Stimulated activated naive CD4-positive, alpha-beta T cell (primary cell): ENCODE measurements around the gene IPCEF1.
"Not testable (repeated sequence)": the region's sequence is repeated elsewhere in the genome, so short reads cannot be mapped to it uniquely, and the experiment has no call there.

Source experiments
- DNase-seq, 6 experiments: peaks; one replicate each; lab custom pipeline; 2025; lab: John Stamatoyannopoulos, UW

Gene IPCEF1

GRCh38 chr6:154246723-154247118 lies 109.9 kb downstream of the IPCEF1 start:
- DNase-seq: peak in 1 of 6 experiments; percentile 23

DNA sequence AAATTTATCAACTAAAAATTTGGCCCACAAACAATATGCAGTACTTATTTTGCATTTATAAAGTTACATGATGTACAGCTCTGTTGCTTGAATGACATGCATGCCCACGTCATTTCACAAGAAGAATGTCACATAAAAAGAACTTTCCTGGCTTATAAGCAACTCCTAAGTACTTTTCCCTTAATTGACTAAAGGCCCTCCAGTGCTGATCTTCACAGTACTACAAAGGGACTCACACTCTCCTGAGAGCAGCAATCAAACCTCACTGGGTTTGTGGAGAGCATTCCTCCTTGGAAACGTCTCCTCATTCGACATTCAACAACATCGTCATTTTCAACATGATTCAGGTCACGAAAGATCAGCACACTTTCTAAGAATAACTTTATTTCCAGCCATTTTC lies 111.1 kb downstream of the IPCEF1 start:
- peak in 2 of 6 experiments; percentile 18 to 26 for DNase-seq

DNA sequence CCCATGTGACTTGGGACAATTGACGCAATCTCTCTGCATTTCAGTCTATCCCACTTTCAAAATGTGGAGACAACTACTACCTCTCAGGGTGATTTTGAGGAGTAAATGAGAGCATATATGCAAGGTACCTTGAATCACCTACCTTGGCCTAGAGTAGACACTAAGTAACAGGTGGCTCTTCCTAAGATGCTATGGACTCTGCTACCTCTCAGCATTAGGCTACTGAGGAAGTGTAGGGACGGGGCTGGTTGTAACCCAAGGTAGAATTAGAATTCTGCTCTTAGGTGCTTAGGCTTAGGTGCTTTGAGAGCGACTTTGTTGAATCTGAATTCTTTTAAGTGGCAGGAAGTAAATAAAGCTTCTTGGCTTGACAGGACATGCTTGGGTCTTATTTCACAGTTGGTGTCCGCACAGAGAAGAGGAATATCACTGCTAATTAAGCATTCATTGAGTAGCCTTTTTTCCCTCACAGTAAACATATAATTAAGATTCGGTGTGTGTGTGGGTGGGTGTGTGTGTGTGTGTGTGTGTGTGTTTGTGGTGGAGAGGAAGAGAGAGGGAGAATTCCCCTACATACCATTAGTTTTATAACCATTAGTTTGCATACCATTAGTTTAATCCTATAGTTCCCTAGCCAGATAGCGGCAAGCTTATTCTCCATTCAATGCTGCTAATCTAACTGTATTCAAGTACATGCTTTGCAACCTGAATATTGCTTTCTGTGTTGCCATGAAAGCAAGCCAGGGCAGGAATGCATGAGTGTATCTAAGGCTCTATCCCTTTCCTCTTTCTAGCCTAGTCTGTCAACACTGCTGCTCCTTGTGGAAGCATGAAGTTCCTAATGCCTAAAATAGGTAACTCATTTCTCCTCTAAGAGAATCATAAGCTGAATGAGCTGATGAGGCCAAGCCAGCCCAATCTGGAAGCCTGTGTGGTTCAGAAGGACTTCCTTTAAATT lies 112.5 kb downstream of the IPCEF1 start:
- no peak for DNase-seq

GRCh38 chr6:154242617-154243357 lies 113.8 kb downstream of the IPCEF1 start:
- no peak for DNase-seq

DNA sequence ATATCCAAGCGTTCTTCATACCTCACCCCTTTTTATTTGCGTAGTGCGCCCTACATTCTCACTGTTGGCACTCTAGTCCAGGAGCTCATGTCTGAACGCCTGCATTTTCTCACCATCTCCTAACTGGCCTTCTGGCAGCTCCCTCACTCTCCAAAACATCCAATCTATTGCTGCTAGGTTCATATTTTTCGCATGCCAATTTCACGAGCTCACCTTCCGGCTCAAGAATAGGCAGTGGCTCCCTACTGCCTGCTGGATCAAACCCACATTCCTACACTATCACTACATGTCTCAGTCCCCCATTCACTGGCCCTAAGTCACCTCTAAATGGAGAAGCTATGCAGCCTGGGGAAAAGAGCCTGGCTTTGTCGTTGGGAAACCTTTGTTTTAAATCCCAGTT lies 115.0 kb downstream of the IPCEF1 start:
- no peak for DNase-seq

DNA sequence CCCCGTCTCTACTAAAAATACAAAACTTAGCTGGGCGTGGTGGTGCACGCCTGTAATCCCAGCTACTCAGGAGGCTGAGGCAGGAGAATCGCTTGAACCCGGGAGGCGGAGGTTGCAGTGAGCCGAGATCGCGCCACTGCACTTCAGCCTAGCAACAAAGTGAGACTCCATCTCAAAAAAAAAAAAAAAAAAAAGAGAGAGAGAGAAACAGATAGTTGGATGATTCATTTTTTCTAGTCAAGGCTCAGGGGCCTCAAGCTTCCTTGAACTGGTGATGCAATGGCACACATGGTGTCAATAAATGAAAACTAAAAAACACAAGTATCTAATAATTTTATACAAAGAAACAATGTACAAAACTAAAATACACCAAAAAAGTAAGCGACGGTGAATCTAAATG lies 115.5 kb downstream of the IPCEF1 start:
- not testable (repeated sequence) for DNase-seq

GRCh38 chr6:154239392-154239791 lies 117.2 kb downstream of the IPCEF1 start:
- no peak for DNase-seq

- no peak for DNase-seq
Measured at GRCh38 chr6:154238831-154239230, 117.8 kb downstream of the IPCEF1 start.

- no peak for DNase-seq
Measured at GRCh38 chr6:154236646-154237301, 119.8 kb downstream of the IPCEF1 start.

GRCh38 chr6:154234019-154234772 lies 122.4 kb downstream of the IPCEF1 start:
- DNase-seq: no peak

DNA sequence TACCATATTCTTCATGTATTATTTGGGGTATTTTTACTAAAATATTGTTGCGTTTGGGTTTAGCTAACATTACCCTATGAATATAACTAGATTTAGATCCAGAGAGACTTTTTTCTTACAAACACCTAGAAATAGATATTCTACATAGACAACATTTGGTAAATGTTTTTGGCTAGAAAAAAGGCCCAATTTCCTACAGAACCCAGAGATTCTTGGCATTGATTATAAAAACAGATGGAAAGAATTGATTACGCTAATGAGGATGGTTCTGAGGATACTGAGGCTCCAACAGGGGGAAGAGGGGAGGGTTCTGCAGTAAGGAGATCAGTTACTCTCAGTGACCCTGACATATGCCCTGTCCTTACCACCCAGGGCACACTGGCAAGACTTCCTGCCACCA lies 123.2 kb downstream of the IPCEF1 start:
- no peak for DNase-seq

GRCh38 chr6:154232013-154232910 lies 124.3 kb downstream of the IPCEF1 start:
- peak in 2 of 6 experiments; percentile 13 to 29 for DNase-seq

- no peak for DNase-seq
Measured at GRCh38 chr6:154230910-154231595, 125.5 kb downstream of the IPCEF1 start.

DNA sequence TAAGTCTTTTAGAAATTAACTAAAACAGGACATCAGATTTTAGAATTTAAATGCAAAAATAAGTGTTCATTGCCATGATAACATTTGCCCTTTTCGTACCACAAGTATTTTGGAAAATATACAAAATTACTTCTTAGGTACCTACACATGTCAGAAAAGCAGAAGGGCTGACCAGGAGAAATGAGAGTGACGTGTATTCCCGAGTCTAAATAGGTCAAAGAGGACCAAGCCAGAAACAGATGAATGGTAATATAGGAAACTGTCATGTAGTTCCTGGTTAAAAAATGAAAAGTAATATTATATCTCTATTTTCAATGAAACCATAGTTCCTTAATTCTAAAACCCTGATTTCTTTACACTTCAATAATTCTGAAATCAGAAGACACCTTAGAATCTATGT lies 126.2 kb downstream of the IPCEF1 start:
- no peak for DNase-seq

GRCh38 chr6:154229786-154230185 lies 126.8 kb downstream of the IPCEF1 start:
- no peak for DNase-seq

DNA sequence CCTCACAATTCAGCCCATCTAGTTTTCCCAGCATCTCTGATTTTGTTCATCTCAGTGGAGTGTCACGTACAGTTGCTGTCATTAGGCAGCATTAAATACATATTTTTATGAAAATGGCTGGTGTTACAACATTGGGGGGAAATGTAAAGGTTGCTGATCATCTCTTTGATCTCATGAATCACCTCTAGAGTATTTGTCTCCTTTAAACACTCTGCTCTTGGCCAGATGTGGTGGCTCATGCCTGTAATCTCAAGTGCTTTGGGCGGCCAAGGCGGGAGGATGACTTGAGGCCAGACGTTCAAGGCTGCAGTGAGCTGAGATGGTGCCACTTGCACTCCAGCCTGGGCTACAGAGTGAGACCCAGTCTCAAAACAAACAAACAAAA lies 128.1 kb downstream of the IPCEF1 start:
- no peak for DNase-seq

GRCh38 chr6:154227862-154228520 lies 128.6 kb downstream of the IPCEF1 start:
- no peak for DNase-seq

- DNase-seq: no peak
Measured at GRCh38 chr6:154226461-154226860, 130.1 kb downstream of the IPCEF1 start.

GRCh38 chr6:154223296-154223695 lies 133.3 kb downstream of the IPCEF1 start:
- DNase-seq: no peak

GRCh38 chr6:154222716-154223115 lies 133.9 kb downstream of the IPCEF1 start:
- DNase-seq: no peak
